Measurements from ENCODE around the gene FNBP1. TPM values are rescaled to one million over a fixed set of nuclear protein-coding genes. Genes with fewer than 3 reads are reported as not detected.

FNBP1 gene
- 102 TPM for total RNA-seq

DNA sequence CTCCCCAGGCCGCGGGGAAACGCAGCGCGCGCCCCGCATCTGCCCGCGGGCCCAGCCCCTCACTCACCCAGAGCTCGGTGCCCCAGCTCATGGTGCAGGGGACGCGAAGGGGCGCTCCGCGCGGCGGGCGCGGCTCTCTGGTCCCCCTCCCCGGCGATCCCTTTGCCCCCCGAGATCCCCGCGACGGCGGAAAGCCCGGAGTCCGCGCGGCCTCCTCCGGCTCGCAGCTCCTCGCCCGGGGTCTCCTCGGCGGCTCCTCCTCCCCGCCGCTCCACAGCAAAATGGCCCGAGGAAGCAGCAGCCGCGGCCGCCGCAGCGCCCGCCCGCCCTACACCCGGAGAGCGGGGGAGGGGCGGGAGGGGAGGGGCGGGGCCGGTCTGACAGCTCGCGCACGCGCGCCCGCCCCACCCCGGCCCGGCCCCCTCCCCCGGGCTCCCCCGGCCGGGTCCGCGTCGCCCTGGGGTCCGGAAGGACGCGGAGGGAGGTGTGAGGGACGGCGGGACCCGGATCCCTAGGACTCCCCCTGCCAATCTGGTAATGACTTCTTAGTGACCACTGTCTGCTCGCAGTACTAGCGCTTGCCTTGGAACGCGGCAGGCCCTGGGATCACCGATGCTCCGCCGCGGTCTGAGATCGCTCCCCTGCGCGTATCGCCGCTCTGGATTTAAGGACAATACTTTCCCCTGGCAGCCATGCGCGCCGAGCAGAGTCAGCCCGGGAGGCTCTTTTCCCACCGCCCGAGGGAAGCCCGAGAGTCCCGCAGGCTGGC lies at the start of gene FNBP1:
TSS of gene FNBP1 (minus strand) at position 305 of the 769 bp plus-strand sequence. CDS start at position 91, 214 bp downstream.

GRCh38 chr9:130053504-130054324 lies 10.7 kb upstream of the FNBP1 start, which contains the start of gene GPR107:
Gene GPR107 (plus strand): TSS chr9:130053906. CDS start chr9:130053933, 27 bp downstream.

Small RNA genes lying within 50 kb of the gene (small RNA-seq; reads per million reads assigned to genes)
- 0.09 reads per million for gene MIR6855 (ENCODE audit: low replicate concordance)

Other genes starting within 250 kb of the FNBP1 start
- gene TOR1B, start 240.0 kb downstream of the FNBP1 start, total RNA-seq, result 40.4 TPM
- gene TOR1A, start 219.1 kb downstream of the FNBP1 start, total RNA-seq, result 29.1 TPM
- gene C9orf78, start 207.9 kb downstream of the FNBP1 start, total RNA-seq, result 34.4 TPM
- gene USP20, start 207.7 kb downstream of the FNBP1 start, total RNA-seq, result 18.5 TPM
- gene GPR107, start 10.7 kb upstream of the FNBP1 start, total RNA-seq, result 39.1 TPM
- 150 TPM for gene NCS1, start 129.2 kb upstream of the FNBP1 start, total RNA-seq
- 0.31 TPM for gene HMCN2, start 222.6 kb upstream of the FNBP1 start, total RNA-seq

All from parietal lobe (tissue), 2 donors.